Upper lobe of left lung (tissue), 4 donors: ENCODE results near the gene FBXW11.

Experiments used
- CTCF ChIP-seq, 6 experiments: fragments of 450-650 bp in 4 of 6; fragments of 200-600 bp in 2 of 6; sonication (generic) in 2 of 6; IDR thresholded peaks; one replicate each; pipeline ENCODE4 v1.5.1; 2016 to 2019; ENCODE audit warnings: antibody characterized with exemption in 6 of 6
- EP300 ChIP-seq, 4 donors: sonication (generic); formaldehyde crosslinking; IDR thresholded peaks; one replicate each; pipeline ENCODE4 v1.5.1; 2017; ENCODE audit warnings: antibody characterized with exemption in 4 of 4, control low read depth in 2 of 4
- POLR2A ChIP-seq, 4 donors: fragments of 450-650 bp; IDR thresholded peaks; one replicate each; pipeline ENCODE4 v1.5.1; 2016 to 2017; ENCODE audit warnings: antibody characterized with exemption in 4 of 4, mild to moderate bottlenecking in 2 of 4

- no peak for TF ChIP-seq CTCF (IDR thresholded peaks at IDR 0.05)
- no peak for TF ChIP-seq EP300 (IDR thresholded peaks at IDR 0.05)
- TF ChIP-seq POLR2A (IDR thresholded peaks at IDR 0.05): no peak
Measured at GRCh38 chr5:172048539-172049101, 42.2 kb upstream of the FBXW11 start.
